ENCODE measurements around the gene SPEM3. TPM values are rescaled to one million over a fixed set of nuclear protein-coding genes. Genes with fewer than 3 reads are reported as not detected.
"Not testable (repeated sequence)": the region's sequence is repeated elsewhere in the genome, so short reads cannot be mapped to it uniquely, and the experiment has no call there.

SPEM3 gene
- total RNA-seq, 4 donors from 2014 or later = not detected

DNA sequence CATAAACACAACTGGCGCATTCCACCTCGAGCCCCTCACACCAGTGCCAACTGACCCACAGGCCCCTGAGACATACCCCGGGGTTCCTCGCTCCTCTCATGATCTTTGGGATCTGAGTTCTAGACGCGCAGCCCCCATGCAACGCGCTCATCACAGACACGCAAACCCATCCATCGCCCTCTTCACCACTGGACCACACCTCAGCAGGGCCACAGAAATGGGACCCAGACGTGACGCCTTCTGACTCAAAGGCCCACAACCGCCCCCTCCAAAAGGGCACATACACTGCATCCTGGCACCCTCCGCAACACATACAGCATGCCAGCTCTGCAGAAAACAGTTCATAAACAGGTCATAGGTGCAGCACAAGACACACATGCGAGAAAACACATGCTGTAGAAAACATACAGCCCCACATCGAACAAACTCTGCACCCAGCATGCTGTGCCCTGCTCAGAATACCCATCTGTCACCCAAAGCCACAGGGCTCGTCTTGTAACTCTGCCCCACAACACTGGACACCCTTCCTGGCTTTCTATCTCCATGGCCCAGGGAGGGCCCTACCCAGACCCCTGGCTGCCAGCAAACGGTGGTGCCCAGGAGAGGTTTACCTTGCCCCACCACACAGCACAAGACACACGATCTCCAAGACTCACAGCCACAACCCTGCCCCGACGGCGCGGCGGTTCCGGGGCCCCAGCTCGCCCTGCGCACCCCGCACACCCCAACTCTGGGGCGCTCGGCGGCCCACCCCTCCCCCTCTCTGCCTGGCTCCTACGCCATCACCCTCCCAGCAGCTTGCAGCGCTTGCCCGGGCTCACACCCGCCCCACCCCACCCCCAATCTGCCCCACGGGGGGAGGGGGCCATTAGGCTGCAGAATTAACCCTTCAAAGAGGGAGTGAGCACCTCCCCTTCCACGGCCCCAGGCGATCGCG lies 49.9 kb downstream of the SPEM3 start:
- H3K27ac ChIP-seq = peak overlapping the region; percentile 96 to 100 (median 100)
- DNase-seq (ENCODE audit: low spot score in 2 of 2) = peak in 1 of 2 donors; percentile 52
- WGBS, 2 donors = 8 to 14% methylated on average over 22 to 37 of the region's 40 CpGs
- H3K27me3 ChIP-seq = no peaks in the 10 kb centered on the region
- H3K36me3 ChIP-seq = no peaks in the 10 kb centered on the region
- TF ChIP-seq POLR2A (IDR thresholded peaks at IDR 0.05) (peak in 1 of 2 donors; percentile 12), EP300 (IDR thresholded peaks at IDR 0.05) (peak in 1 of 2 donors; percentile 50), CTCF (IDR thresholded peaks at IDR 0.05) (peak in 2 of 5 experiments; percentile 9)
- H3K4me3 ChIP-seq = peak overlapping the region; percentile 69 to 100 (median 82)
- peaks cover 0 to 75% (median 47%) of the 10 kb centered on the region in 4 donors for H3K4me1 ChIP-seq
- H3K9me3 ChIP-seq = no peaks in the 10 kb centered on the region

DNA sequence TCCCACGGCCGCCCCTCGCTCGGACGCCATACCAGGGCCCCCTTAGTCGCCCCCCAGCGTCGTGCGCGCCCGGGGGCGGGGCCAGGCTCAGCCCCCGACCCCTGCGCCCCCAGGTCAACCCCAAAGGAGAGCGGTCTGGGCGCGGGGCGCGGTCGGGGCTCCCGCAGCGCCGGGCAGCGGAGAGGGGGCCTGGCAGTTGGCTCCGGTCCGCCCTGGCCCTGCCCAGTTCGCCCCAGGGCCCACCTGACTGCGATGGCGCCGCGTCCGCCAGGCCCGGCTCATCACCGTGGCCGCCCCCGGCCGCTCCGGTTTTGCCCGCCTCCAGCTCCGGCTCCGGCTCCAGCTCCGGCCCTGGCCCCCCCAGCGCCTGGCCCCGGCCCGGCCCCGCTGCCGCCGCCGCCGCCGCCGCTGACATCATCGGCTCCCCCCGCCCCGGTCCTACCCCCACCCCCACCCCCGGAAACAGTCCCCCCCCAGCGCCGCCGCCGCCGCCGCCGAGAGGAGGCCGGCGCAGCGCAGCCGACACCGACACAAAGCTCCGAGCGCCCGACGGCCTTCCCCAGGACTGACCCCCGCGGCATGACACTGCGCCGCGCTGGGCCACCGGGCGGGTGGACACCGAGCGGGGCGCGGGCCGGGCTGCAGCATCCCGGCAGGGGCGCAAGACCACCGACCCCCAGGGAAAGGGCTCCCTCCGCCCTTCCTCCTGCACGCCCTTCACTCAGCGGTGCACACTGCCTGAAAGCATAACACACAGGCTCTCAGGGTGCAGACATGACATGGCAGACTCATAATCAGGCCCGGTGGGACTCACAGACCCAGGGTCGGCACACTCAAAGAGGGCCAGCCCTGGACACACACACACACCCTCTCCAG lies 50.8 kb downstream of the SPEM3 start, which contains the start of gene ZBTB4:
TSS of gene ZBTB4 (minus strand) at position 419 of the 876 bp plus-strand sequence. CDS start 12,830 bp downstream, outside the sequence.
- Histone ChIP-seq H3K4me3 (peak within 1 kb of the TSS; percentile 69 to 100 (median 88)), H3K4me1 (peaks cover 0 to 67% (median 47%) of the 10 kb centered on the region in 4 donors), H3K9me3 (no peaks in the 10 kb centered on the region), H3K27ac (peak within 1 kb of the TSS; percentile 96 to 100 (median 100)), H3K27me3 (no peaks in the 10 kb centered on the region), H3K36me3 (no peaks in the 10 kb centered on the region)
- DNase-seq (ENCODE audit: low spot score in 2 of 2) = no peak
- 0 to 2% methylated on average over 23 to 42 of the region's 92 CpGs for WGBS, 2 donors
- TF ChIP-seq CTCF (IDR thresholded peaks at IDR 0.05) (no peak), EP300 (IDR thresholded peaks at IDR 0.05) (peak in 1 of 2 donors; percentile 86), POLR2A (IDR thresholded peaks at IDR 0.05) (peak; percentile 56 to 80)

GRCh38 chr17:7480089-7480384 lies 51.4 kb downstream of the SPEM3 start:
- Histone ChIP-seq H3K4me1 (peaks cover 0 to 64% (median 47%) of the 10 kb centered on the region in 4 donors), H3K9me3 (no peaks in the 10 kb centered on the region), H3K36me3 (no peaks in the 10 kb centered on the region), H3K27ac (peak overlapping the region; percentile 96 to 100 (median 100)), H3K27me3 (no peaks in the 10 kb centered on the region), H3K4me3 (peak overlapping the region; percentile 69 to 100 (median 88))
- TF ChIP-seq POLR2A (IDR thresholded peaks at IDR 0.05) = no peak
- no peak for TF ChIP-seq CTCF (IDR thresholded peaks at IDR 0.05)
- no peak for TF ChIP-seq EP300 (IDR thresholded peaks at IDR 0.05)
- no peak for DNase-seq (ENCODE audit: low spot score in 2 of 2)
- 2 to 3% methylated on average over 7 to 8 of the region's 8 CpGs for WGBS, 2 donors

DNA sequence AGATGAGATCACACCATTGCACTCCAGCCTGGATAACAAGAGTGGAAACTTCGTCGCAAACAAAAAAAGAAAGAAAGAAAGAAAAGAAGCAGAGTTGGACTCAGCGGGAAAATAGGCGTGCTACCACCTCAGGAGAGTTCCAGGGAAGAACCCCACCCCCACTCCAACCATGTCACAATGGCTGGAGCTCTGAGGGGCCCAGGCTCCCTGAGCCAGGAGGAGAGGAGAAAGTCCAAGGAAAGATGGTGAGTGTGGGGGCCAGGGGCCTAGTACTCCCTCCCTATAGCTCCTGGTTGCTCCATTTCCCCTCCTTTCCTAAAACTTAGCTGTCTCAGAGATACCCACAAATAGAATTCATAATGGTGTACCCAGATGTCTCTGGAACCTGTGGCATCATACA lies 52.6 kb downstream of the SPEM3 start, which contains the start of gene SLC35G6:
TSS of gene SLC35G6 (plus strand) at position 172 of the 400 bp plus-strand sequence. CDS start at position 243, 71 bp downstream.
- DNase-seq (ENCODE audit: low spot score in 2 of 2); H3K27me3 ChIP-seq; H3K36me3 ChIP-seq; H3K9me3 ChIP-seq: not testable (repeated sequence)
- H3K4me3 ChIP-seq = peak within 1 kb of the TSS in 2 of 4 donors; percentile 69 to 91
- 73 to 78% methylated on average over 4 of the region's 4 CpGs for WGBS, 2 donors
- peak within 1 kb of the TSS; percentile 99 to 100 (median 100) for H3K27ac ChIP-seq
- peaks cover 0 to 64% (median 47%) of the 10 kb centered on the region in 4 donors for H3K4me1 ChIP-seq

DNA sequence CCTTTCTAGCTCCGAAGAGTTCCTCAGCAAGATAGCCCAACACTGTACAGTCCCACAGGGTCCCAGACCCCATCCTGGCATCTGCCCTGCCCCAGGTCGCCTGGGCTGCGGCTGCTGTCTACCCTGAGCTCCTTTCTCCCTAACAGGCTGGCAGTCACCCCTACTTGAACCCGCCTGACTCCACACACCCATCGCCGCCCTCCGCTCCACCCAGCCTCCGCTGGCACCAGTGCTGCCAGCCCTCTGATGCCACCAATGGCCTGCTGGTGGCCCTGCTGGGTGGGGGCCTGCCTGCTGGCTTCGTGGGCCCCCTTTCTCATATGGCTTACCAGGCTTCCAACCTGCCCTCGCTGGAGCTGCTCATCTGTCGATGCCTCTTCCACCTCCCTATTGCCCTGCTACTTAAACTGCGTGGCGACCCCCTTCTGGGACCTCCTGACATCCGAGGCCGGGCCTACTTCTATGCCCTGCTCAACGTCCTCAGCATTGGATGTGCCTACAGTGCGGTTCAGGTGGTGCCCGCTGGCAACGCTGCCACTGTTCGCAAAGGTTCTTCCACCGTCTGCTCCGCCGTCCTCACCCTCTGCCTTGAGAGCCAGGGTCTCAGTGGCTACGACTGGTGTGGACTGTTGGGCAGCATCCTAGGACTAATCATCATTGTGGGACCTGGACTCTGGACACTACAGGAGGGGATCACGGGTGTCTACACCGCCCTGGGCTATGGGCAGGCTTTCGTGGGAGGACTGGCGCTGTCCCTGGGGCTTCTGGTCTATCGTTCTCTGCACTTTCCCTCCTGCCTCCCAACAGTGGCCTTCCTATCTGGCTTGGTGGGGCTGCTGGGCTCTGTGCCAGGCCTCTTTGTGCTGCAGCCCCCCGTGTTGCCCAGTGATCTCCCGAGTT lies 53.4 kb downstream of the SPEM3 start:
- not testable (repeated sequence) for H3K36me3 ChIP-seq; H3K9me3 ChIP-seq; H3K27me3 ChIP-seq; DNase-seq (ENCODE audit: low spot score in 2 of 2); H3K4me3 ChIP-seq
- Histone ChIP-seq H3K4me1 (peaks cover 0 to 64% (median 47%) of the 10 kb centered on the region in 4 donors), H3K27ac (peak overlapping the region; percentile 98 to 100 (median 99))
- 82 to 90% methylated on average over 28 to 31 of the region's 31 CpGs for WGBS, 2 donors

Other genes starting within 250 kb of the SPEM3 start
- 1 to 10 TPM in 1 of 4 donors, under 1 TPM in 2, not detected in 1; 0.21 to 1.5 (median 0.59) TPM for gene ASGR1, start 249.5 kb upstream of the SPEM3 start, total RNA-seq
- gene DLG4, start 209.0 kb upstream of the SPEM3 start, total RNA-seq = 10 to 100 TPM in 3 of 4 donors, 1 to 10 TPM in 1; 7.3 to 22.8 (median 16.1) TPM
- gene ACADVL, start 208.9 kb upstream of the SPEM3 start, total RNA-seq = 100 to 1,000 TPM; 565 to 850 (median 599) TPM
- 10 to 100 TPM; 41.4 to 51.2 (median 46.7) TPM for gene DVL2, start 194.3 kb upstream of the SPEM3 start, total RNA-seq
- 10 to 100 TPM; 20.3 to 29.7 (median 23.3) TPM for gene PHF23, start 189.4 kb upstream of the SPEM3 start, total RNA-seq
- 100 to 1,000 TPM; 402 to 515 (median 456) TPM for gene GABARAP, start 186.4 kb upstream of the SPEM3 start, total RNA-seq
- 10 to 100 TPM; 38.5 to 82.2 (median 65.9) TPM for gene CTDNEP1, start 177.1 kb upstream of the SPEM3 start, total RNA-seq
- gene ELP5, start 176.6 kb upstream of the SPEM3 start, total RNA-seq = 10 to 100 TPM; 21.9 to 28.7 (median 25.0) TPM
- gene CLDN7, start 166.4 kb upstream of the SPEM3 start, total RNA-seq = 1 to 10 TPM in 3 of 4 donors, not detected in 1; 2.0 to 5.9 (median 2.4) TPM
- 10 to 100 TPM in 1 of 4 donors, 1 to 10 TPM in 3; 5.2 to 20.1 (median 6.2) TPM for gene SLC2A4, start 147.1 kb upstream of the SPEM3 start, total RNA-seq
- 1 to 10 TPM in 1 of 4 donors, under 1 TPM in 3; under 0.01 to 2.1 (median 0.52) TPM for gene YBX2, start 134.2 kb upstream of the SPEM3 start, total RNA-seq
- gene EIF5A, start 121.2 kb upstream of the SPEM3 start, total RNA-seq = 100 to 1,000 TPM; 106 to 278 (median 132) TPM
- 100 to 1,000 TPM in 1 of 4 donors, 10 to 100 TPM in 3; 36.1 to 108 (median 57.3) TPM for gene GPS2, start 113.5 kb upstream of the SPEM3 start, total RNA-seq
- 10 to 100 TPM; 16.2 to 40.2 (median 27.5) TPM for gene NEURL4, start 99.5 kb upstream of the SPEM3 start, total RNA-seq
- 10 to 100 TPM in 3 of 4 donors, 1 to 10 TPM in 1; 8.1 to 33.1 (median 11.2) TPM for gene ACAP1, start 92.3 kb upstream of the SPEM3 start, total RNA-seq
- gene KCTD11, start 76.7 kb upstream of the SPEM3 start, total RNA-seq = 10 to 100 TPM; 25.3 to 35.4 (median 28.7) TPM
- not detected for gene TMEM95, start 73.7 kb upstream of the SPEM3 start, total RNA-seq
- gene TNK1, start 47.8 kb upstream of the SPEM3 start, total RNA-seq = 1 to 10 TPM; 2.4 to 9.8 (median 6.0) TPM
- gene PLSCR3, start 34.3 kb upstream of the SPEM3 start, total RNA-seq = 10 to 100 TPM; 28.7 to 55.5 (median 42.9) TPM
- gene TMEM256, start 24.8 kb upstream of the SPEM3 start, total RNA-seq = 100 to 1,000 TPM in 2 of 4 donors, 10 to 100 TPM in 2; 88.3 to 121 (median 103) TPM
- gene NLGN2, start 21.0 kb upstream of the SPEM3 start, total RNA-seq = 10 to 100 TPM; 14.4 to 32.4 (median 23.9) TPM
- gene SPEM1, start 8.5 kb upstream of the SPEM3 start, total RNA-seq = not detected
- gene SPEM2, start 3.2 kb upstream of the SPEM3 start, total RNA-seq = not detected
- gene TMEM102, start 6.6 kb downstream of the SPEM3 start, total RNA-seq = 1 to 10 TPM; 1.7 to 6.6 (median 4.1) TPM
- gene FGF11, start 10.7 kb downstream of the SPEM3 start, total RNA-seq = 1 to 10 TPM; 1.5 to 3.3 (median 2.2) TPM
- gene CHRNB1, start 16.2 kb downstream of the SPEM3 start, total RNA-seq = 10 to 100 TPM in 3 of 4 donors, 1 to 10 TPM in 1; 6.5 to 16.0 (median 13.5) TPM
- gene ZBTB4, start 50.8 kb downstream of the SPEM3 start, total RNA-seq = 10 to 100 TPM; 60.5 to 64.1 (median 63.0) TPM
- gene SLC35G6, start 52.6 kb downstream of the SPEM3 start, total RNA-seq = not detected
- gene POLR2A, start 55.5 kb downstream of the SPEM3 start, total RNA-seq = 100 to 1,000 TPM in 3 of 4 donors, 10 to 100 TPM in 1; 87.0 to 163 (median 125) TPM
- 100 to 1,000 TPM in 2 of 4 donors, 10 to 100 TPM in 2; 59.4 to 109 (median 98.8) TPM for gene TNFSF12, start 120.2 kb downstream of the SPEM3 start, total RNA-seq
- 10 to 100 TPM; 44.7 to 93.3 (median 64.7) TPM for gene TNFSF13, start 129.9 kb downstream of the SPEM3 start, total RNA-seq
- gene SENP3, start 133.1 kb downstream of the SPEM3 start, total RNA-seq = 10 to 100 TPM; 54.3 to 75.4 (median 59.0) TPM
- gene CD68, start 150.8 kb downstream of the SPEM3 start, total RNA-seq = 10 to 100 TPM; 19.3 to 65.7 (median 34.2) TPM
- gene MPDU1, start 155.0 kb downstream of the SPEM3 start, total RNA-seq = 100 to 1,000 TPM in 1 of 4 donors, 10 to 100 TPM in 3; 58.3 to 102 (median 66.2) TPM
- 1 to 10 TPM; 3.1 to 6.9 (median 5.0) TPM for gene SOX15, start 161.2 kb downstream of the SPEM3 start, total RNA-seq
- gene FXR2, start 186.0 kb downstream of the SPEM3 start, total RNA-seq = 10 to 100 TPM; 34.7 to 39.4 (median 36.7) TPM
- 100 to 1,000 TPM in 1 of 4 donors, 10 to 100 TPM in 3; 69.3 to 130 (median 82.0) TPM for gene SAT2, start 199.0 kb downstream of the SPEM3 start, total RNA-seq
- gene SHBG, start 201.3 kb downstream of the SPEM3 start, total RNA-seq = 1 to 10 TPM in 1 of 4 donors, under 1 TPM in 1, not detected in 2; 0.63 to 1.2 TPM
- gene ATP1B2, start 222.1 kb downstream of the SPEM3 start, total RNA-seq = 1 to 10 TPM; 1.5 to 3.9 (median 1.9) TPM